Activated CD4-positive, alpha-beta T cell treated with anti-CD3 and anti-CD28 coated beads, Interleukin-2, amount 10 ng/mL, durations not matched to agents 7 days and 5 days (primary cell): ENCODE results near the gene KIZ. TPM values are rescaled to one million over a fixed set of nuclear protein-coding genes. Genes with fewer than 3 reads are reported as not detected.

Experiments used
- CTCF ChIA-PET: fragments of 350-600 bp; sonication (Branson Sonifier 250); formaldehyde crosslinking; loops from one replicate; lab custom pipeline; 2021; ENCODE audit warnings: antibody characterized with exemption; lab: Charles Lee
- POLR2A ChIA-PET: fragments of 350-600 bp; sonication (Branson Sonifier 250); formaldehyde crosslinking; loops from one replicate; lab custom pipeline; 2021; ENCODE audit warnings: antibody characterized with exemption; lab: Charles Lee
- DNase-seq: peaks from one replicate; pipeline ENCODE4 v3.0.0-alpha.2; 2020
- H3K27ac Mint-ChIP-seq: one replicate; pipeline ENCODE4 v1.8.0; 2021; ENCODE audit warnings: mild to moderate bottlenecking, moderate library complexity, mixed read lengths
- H3K27me3 Mint-ChIP-seq: one replicate; pipeline ENCODE4 v1.8.0; 2021; ENCODE audit warnings: mixed read lengths
- H3K36me3 Mint-ChIP-seq: one replicate; pipeline ENCODE4 v1.8.0; 2021; ENCODE audit warnings: low read depth, mixed read lengths
- H3K4me1 Mint-ChIP-seq: one replicate; pipeline ENCODE4 v1.8.0; 2021; ENCODE audit warnings: mixed read lengths
- H3K4me3 Mint-ChIP-seq: one replicate; pipeline ENCODE4 v1.8.0; 2021; ENCODE audit warnings: mild to moderate bottlenecking, moderate library complexity, mixed read lengths
- H3K9me3 Mint-ChIP-seq: one replicate; pipeline ENCODE4 v1.8.0; 2021; ENCODE audit warnings: mixed read lengths
- total RNA-seq, 2 experiments: library from RNA; stranded (reverse); gene quantifications; one replicate each; pipeline ENCODE4 v1.2.3, GENCODE V29; 2021

Gene KIZ
- total RNA-seq, 2 experiments from 2014 or later, result 13.6 to 15.3 TPM

DNA sequence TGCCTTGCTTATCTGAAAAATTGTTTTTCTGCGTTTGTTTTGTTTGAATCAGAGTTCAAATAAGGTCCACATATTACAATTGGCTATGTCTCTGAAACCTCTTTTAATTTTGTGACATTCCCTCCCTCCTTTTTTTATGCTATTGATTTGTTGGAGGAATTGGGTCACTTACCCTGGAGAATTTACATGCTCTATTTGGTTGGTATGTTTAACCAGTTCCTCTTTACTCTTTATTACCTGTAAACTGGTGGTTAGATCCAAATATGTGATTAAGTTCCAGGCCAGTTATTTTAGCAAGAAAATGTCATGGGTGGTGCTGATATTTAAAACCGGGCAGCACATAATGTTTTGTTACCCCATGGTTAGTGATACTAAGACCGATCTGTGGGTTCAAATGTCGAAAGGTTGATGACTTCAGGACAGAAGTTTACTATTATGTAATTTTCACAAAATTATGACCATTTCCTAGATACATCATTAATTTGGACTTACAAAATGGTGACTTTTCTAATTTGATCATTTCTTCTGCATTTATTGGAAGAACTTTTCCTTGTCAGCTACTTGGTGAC, 77.3 kb downstream of the KIZ start:
- CTCF ChIA-PET, result no interaction called here
- no peak for DNase-seq
- POLR2A ChIA-PET, result no interaction called here
- H3K36me3 Mint-ChIP-seq, result no peaks in the 10 kb centered on the region
- no peaks in the 10 kb centered on the region for H3K4me1 Mint-ChIP-seq
- no peak overlapping the region for H3K4me3 Mint-ChIP-seq
- no peak overlapping the region for H3K27ac Mint-ChIP-seq
- no peaks in the 10 kb centered on the region for H3K9me3 Mint-ChIP-seq
- H3K27me3 Mint-ChIP-seq, result no peaks in the 10 kb centered on the region

DNA sequence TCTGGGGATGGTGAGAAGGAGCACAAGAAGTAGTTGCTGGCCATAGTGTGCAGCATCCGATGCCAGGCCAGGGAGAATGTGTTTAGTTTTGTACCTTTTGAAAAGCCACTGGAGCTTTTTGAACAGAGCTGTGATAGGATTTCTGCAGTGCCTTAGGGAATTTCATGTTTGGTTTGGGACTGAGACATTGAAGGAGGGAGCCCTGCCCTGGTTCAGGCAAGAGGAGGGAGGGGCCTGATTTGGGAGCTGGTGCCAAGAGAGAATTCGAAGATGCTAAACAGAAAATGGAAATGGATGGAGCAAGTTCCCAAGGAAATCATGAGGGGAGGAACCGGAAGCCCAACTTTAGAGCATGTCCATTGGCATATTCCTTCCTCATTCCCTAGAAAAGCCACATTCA, 80.7 kb downstream of the KIZ start:
- POLR2A ChIA-PET, result no interaction called here
- H3K4me3 Mint-ChIP-seq, result no peak overlapping the region
- no peaks in the 10 kb centered on the region for H3K36me3 Mint-ChIP-seq
- H3K27ac Mint-ChIP-seq, result no peak overlapping the region
- H3K9me3 Mint-ChIP-seq, result no peaks in the 10 kb centered on the region
- DNase-seq, result no peak
- no peaks in the 10 kb centered on the region for H3K27me3 Mint-ChIP-seq
- H3K4me1 Mint-ChIP-seq, result no peaks in the 10 kb centered on the region
- CTCF ChIA-PET, result no interaction called here

DNA sequence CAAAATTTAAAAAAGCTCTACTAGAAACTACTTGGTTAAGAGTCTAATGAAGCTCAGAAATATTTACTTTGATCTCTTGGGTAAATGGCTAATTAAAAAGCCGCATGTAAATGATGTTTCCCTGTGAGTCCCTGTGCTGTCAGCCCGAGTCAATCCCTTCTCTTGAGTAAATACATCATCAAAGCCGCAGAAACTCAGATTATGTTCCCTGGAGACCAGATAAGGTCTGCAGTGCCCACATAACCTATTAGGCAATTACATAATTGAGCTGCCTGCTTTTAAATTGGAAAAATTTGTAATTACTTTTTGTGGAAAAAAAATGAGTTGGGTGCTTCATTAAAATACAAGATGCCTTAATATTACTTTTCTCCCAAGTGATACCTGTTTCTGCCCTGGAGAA, 83.1 kb downstream of the KIZ start:
- CTCF ChIA-PET, result no interaction called here
- Mint-ChIP-seq H3K27ac (no peak overlapping the region), H3K27me3 (no peaks in the 10 kb centered on the region), H3K36me3 (no peaks in the 10 kb centered on the region), H3K4me3 (no peak overlapping the region), H3K9me3 (no peaks in the 10 kb centered on the region), H3K4me1 (no peaks in the 10 kb centered on the region)
- no peak for DNase-seq
- POLR2A ChIA-PET, result no interaction called here

DNA sequence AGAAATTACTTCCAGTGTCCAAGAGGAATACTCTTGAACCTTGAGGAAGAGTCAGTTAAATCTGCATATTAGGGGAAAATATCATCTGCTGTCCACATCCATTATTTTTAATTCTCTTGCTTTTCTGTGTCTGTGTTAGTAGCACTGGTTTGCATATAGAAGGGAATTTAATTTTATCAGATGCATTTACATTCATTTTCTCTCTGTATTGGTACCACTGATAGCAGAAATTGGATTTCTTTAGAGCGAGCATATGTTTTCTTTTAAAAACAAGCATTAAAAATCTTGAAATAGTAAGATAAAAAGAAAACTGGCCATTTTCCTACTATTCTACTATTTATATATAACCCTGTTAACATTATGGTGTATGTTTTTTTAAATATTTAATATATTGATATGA, 83.8 kb downstream of the KIZ start:
- ChIA-PET CTCF (no interaction called here), POLR2A (no interaction called here)
- Mint-ChIP-seq H3K4me1 (no peaks in the 10 kb centered on the region), H3K4me3 (no peak overlapping the region), H3K36me3 (no peaks in the 10 kb centered on the region), H3K9me3 (no peaks in the 10 kb centered on the region), H3K27me3 (no peaks in the 10 kb centered on the region), H3K27ac (no peak overlapping the region)
- DNase-seq, result no peak

DNA sequence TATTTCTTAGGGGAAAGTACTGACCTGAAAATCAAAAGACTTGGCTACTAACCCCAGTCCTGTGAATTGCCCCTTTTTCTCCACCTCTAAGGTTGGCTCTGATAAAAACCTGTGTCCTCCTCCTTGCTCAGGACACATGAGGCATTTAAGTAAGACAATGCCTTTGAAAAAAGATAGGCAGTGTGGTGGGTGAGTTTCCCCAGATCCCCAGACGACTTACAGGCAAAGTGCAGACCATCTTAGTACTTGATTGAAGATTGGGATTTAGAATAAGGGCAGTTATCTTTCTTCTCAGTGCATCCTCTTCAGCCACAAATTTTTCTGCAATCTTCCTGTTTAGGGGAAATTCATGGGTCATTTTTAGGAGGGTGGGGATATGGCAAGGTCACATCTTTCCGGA, 87.8 kb downstream of the KIZ start:
- no peaks in the 10 kb centered on the region for H3K36me3 Mint-ChIP-seq
- no peak overlapping the region for H3K4me3 Mint-ChIP-seq
- ChIA-PET POLR2A (no interaction called here), CTCF (no interaction called here)
- no peaks in the 10 kb centered on the region for H3K4me1 Mint-ChIP-seq
- no peaks in the 10 kb centered on the region for H3K9me3 Mint-ChIP-seq
- no peak for DNase-seq
- H3K27me3 Mint-ChIP-seq, result no peaks in the 10 kb centered on the region
- H3K27ac Mint-ChIP-seq, result no peak overlapping the region

DNA sequence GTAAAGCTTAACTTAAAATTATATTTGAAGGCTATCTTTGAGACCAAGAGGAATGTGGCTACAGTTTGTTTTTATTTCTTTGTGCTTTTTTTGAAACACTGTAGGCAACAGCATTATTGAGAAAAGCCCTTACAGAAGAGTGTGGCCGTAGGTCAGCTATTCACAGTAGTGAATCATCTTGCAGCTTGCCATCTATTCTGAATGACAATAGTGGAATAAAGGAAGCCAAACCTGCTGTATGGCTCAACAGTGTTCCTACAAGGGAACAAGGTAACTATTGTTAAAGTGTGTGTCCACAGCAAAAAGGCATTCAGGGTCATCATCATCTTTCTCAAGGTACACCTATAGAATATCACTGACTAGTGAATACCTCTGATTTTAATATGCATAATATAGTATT, 88.5 kb downstream of the KIZ start:
- H3K27ac Mint-ChIP-seq, result no peak overlapping the region
- H3K36me3 Mint-ChIP-seq, result no peaks in the 10 kb centered on the region
- H3K4me3 Mint-ChIP-seq, result no peak overlapping the region
- no peak for DNase-seq
- H3K4me1 Mint-ChIP-seq, result no peaks in the 10 kb centered on the region
- ChIA-PET CTCF (no interaction called here), POLR2A (no interaction called here)
- no peaks in the 10 kb centered on the region for H3K27me3 Mint-ChIP-seq
- H3K9me3 Mint-ChIP-seq, result no peaks in the 10 kb centered on the region

DNA sequence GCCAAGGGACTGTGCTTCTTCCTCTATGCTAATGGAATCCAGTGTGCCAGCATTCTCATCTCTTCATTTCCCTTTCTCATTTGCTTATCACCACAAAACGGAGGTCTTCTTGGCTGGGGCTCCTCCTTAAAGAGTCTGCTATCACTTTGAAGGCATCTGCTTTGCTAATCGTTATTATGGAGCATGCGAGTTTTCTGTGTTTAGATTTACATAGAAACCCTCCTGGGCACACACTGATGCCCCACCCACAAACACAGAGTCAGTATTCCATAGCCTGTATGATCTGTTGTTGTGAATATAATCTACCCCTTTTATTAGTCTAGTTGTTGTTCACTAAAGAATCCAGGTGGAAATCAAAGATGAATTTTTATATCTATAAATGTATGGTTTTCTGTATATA, 93.8 kb downstream of the KIZ start:
- no peaks in the 10 kb centered on the region for H3K36me3 Mint-ChIP-seq
- ChIA-PET CTCF (no interaction called here), POLR2A (no interaction called here)
- H3K4me3 Mint-ChIP-seq, result no peak overlapping the region
- H3K4me1 Mint-ChIP-seq, result no peaks in the 10 kb centered on the region
- DNase-seq, result no peak
- no peaks in the 10 kb centered on the region for H3K9me3 Mint-ChIP-seq
- no peak overlapping the region for H3K27ac Mint-ChIP-seq
- no peaks in the 10 kb centered on the region for H3K27me3 Mint-ChIP-seq

DNA sequence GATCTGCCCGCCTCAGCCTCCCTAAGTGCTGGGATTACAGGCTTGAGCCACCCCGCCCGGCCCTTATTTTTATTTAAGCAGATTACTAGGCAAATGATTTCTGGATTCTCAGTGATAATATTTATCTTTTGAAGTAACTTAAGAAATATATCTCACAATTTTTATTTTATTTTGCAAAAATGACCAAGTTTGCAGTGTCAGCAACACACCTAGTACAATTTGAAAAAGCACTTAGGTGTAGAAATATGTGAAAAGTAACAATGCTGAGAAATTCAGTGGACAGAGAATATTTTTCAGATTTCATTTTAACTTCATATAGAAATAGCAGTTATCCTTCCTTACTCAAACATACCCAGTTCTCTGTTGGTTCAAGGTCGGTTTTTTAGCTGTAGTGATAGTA, 98.3 kb downstream of the KIZ start:
- Mint-ChIP-seq H3K27ac (no peak overlapping the region), H3K27me3 (no peaks in the 10 kb centered on the region), H3K4me3 (no peak overlapping the region), H3K36me3 (no peaks in the 10 kb centered on the region), H3K9me3 (no peaks in the 10 kb centered on the region), H3K4me1 (no peaks in the 10 kb centered on the region)
- no peak for DNase-seq
- CTCF ChIA-PET, result no interaction called here
- POLR2A ChIA-PET, result no interaction called here

DNA sequence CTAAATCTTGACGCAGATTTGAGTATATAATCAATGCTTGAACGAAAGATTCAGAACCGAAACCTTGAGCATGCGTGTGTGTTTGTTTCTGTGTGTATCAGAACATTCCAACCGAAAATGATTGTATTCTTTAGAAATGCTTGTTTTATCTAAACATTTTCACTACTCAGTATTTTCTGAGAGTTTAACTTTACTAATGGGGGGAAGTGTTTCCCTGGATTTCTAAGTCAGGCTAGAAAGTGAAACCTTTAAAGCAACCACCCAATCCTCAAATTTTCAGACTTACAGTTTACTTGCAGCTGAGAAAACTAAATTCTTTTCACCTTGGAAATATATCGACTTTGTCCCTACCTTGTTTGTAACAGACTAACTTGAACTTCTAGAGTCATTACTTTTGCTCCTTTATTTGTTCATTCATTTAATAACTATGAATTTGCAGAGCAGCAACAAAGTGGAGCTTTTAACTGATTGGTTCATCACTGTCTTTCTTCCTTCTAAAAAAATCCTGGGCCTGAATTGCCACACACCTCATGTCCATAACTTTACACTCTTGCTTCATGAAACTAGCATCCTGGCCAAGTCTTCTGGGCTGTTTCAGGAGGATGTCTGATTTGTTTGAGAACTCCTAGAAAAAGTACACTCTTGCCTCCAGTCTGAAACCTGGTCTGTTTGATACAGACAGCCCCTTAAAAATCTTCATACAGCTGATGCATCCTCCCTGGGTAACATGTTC, 99.5 kb downstream of the KIZ start:
- no peaks in the 10 kb centered on the region for H3K4me1 Mint-ChIP-seq
- H3K36me3 Mint-ChIP-seq, result no peaks in the 10 kb centered on the region
- ChIA-PET POLR2A (no interaction called here), CTCF (interaction anchor here (1.4 kb wide), 1 partner anchor 11 kb away, joined by 3 read pairs; no protein-coding TSS in a partner anchor)
- no peak overlapping the region for H3K27ac Mint-ChIP-seq
- no peaks in the 10 kb centered on the region for H3K27me3 Mint-ChIP-seq
- DNase-seq, result no peak
- H3K9me3 Mint-ChIP-seq, result no peaks in the 10 kb centered on the region
- no peak overlapping the region for H3K4me3 Mint-ChIP-seq

DNA sequence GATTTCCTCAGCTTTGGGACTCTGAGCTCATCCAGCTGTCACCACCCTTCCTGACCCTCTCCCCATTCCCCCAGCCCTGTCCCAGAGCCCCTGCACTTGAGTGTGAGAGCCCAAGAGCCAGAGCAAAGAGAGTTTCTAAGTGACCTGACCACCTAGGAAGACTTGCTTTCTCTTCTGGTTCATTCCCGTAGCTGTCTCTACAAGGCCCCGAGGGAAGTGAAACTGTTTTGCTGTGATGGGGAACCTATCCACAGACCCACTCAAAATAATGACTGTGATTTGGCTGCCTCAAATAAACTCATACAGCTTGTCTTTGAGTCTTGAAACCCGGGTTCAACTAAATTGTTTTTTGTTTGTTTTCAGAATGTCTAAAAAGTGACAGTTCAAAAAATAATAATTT, 102.6 kb downstream of the KIZ start:
- Mint-ChIP-seq H3K27ac (no peak overlapping the region), H3K4me1 (no peaks in the 10 kb centered on the region), H3K27me3 (no peaks in the 10 kb centered on the region), H3K4me3 (no peak overlapping the region), H3K9me3 (no peaks in the 10 kb centered on the region), H3K36me3 (no peaks in the 10 kb centered on the region)
- POLR2A ChIA-PET, result no interaction called here
- DNase-seq, result no peak
- CTCF ChIA-PET, result interaction anchor here (1.9 kb wide), 1 partner anchor 277 kb away, joined by 6 read pairs; no protein-coding TSS in a partner anchor

DNA sequence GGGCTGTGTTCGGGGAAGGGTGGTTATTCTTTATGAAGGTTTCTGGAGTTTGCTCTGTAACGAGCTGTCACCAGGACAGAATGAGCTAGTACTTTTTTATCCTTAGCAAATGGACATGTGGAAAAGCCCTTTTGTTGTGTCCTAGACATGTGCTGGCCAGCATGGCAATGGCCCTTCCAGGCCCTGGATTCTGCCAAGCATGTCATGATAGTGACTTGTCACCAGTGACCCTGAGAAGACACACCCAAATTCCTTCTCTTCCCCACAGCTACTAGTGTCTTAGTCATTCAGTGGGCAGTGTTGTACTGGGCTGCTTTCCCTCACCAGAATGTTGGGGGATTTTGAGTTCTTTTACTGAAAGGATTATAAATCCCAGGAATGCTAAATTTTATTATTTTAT, 103.3 kb downstream of the KIZ start:
- DNase-seq, result no peak
- no peak overlapping the region for H3K4me3 Mint-ChIP-seq
- no peaks in the 10 kb centered on the region for H3K4me1 Mint-ChIP-seq
- ChIA-PET CTCF (interaction anchor here (1.9 kb wide), 1 partner anchor 276 kb away, joined by 6 read pairs; no protein-coding TSS in a partner anchor), POLR2A (no interaction called here)
- H3K27me3 Mint-ChIP-seq, result no peaks in the 10 kb centered on the region
- H3K27ac Mint-ChIP-seq, result no peak overlapping the region
- H3K36me3 Mint-ChIP-seq, result no peaks in the 10 kb centered on the region
- no peaks in the 10 kb centered on the region for H3K9me3 Mint-ChIP-seq

DNA sequence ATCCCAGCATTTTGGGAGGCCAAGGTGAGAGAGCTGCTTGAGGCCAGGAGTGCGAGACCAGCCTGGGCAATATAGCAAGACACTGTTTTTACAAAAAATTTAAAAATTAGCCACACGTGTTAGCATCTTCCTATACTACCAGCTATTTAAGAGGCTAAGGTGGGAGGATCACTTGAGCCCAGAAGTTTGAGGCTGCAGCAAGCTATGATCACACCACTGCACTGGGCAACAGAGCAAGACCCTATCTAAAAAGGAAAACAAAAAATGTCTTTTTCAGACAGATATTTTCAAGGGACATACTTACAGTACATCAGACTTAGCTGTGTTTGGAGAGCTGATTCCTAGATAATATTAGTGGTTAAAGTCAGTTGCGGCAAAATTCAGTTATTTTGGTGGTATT, 104.3 kb downstream of the KIZ start:
- H3K27me3 Mint-ChIP-seq, result no peaks in the 10 kb centered on the region
- CTCF ChIA-PET, result interaction anchor here (1.9 kb wide), 1 partner anchor 275 kb away, joined by 6 read pairs; no protein-coding TSS in a partner anchor

DNA sequence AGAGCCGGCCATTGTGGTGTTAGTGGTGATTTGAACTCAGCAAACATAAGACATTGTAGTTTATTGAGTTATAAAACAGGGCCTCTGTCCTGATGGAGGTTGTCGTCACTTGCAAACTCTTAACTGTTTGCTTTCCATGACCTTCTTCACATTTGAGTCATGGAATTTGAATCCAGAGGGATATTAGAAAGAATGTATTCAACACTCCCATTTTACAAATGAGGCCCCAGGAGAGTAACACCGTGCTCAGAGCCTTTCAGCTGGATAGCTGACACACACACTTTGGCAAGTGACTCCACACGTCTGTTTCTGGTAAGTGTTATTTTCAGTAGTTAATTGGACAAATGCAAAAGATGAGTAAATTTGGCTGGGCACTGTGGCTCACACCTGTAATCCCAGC, 104.8 kb downstream of the KIZ start:
- ChIA-PET POLR2A (no interaction called here), CTCF (interaction anchor here (1.9 kb wide), 1 partner anchor 275 kb away, joined by 6 read pairs; no protein-coding TSS in a partner anchor)
- Mint-ChIP-seq H3K4me1 (no peaks in the 10 kb centered on the region), H3K27me3 (no peaks in the 10 kb centered on the region), H3K9me3 (no peaks in the 10 kb centered on the region), H3K36me3 (no peaks in the 10 kb centered on the region), H3K4me3 (no peak overlapping the region), H3K27ac (no peak overlapping the region)
- no peak for DNase-seq

More for the DNA sequence above, 104.3 kb downstream of the KIZ start:
- Mint-ChIP-seq H3K27ac (no peak overlapping the region), H3K4me1 (no peaks in the 10 kb centered on the region), H3K36me3 (no peaks in the 10 kb centered on the region), H3K9me3 (no peaks in the 10 kb centered on the region), H3K4me3 (no peak overlapping the region)
- POLR2A ChIA-PET, result no interaction called here
- no peak for DNase-seq
